Karpas-422 (cell line): ENCODE results near the gene CEP120. TPM values are rescaled to one million over a fixed set of nuclear protein-coding genes. Genes with fewer than 3 reads are reported as not detected.

Experiments used
- DNase-seq: peaks from one replicate; pipeline ENCODE4 v3.0.0-alpha.2; 2015
- H2AFZ ChIP-seq: fragments of 200-600 bp; sonication (generic); 2 replicates; pipeline ENCODE4 v1.6.1; 2014; ENCODE audit warnings: antibody characterized with exemption, low read length, mixed read lengths
- H3K27ac ChIP-seq: fragments of 200-600 bp; sonication (generic); 2 replicates; pipeline ENCODE4 v1.5.1; 2014; ENCODE audit warnings: mild to moderate bottlenecking, low read length, moderate library complexity
- H3K27me3 ChIP-seq: fragments of 200-600 bp; sonication (generic); 2 replicates; pipeline ENCODE4 v1.6.1; 2014; ENCODE audit warnings: low read length, mixed read lengths
- H3K36me3 ChIP-seq: fragments of 200-600 bp; sonication (generic); 2 replicates; pipeline ENCODE4 v1.6.1; 2014; ENCODE audit warnings: low read length, mixed read lengths; ENCODE audit not compliant: insufficient read depth
- H3K4me1 ChIP-seq: fragments of 200-600 bp; sonication (generic); 2 replicates; pipeline ENCODE4 v1.6.1; 2014; ENCODE audit warnings: mild to moderate bottlenecking, low read length, mixed read lengths
- H3K4me2 ChIP-seq: fragments of 200-600 bp; sonication (generic); 2 replicates; pipeline ENCODE4 v1.6.1; 2014; ENCODE audit warnings: low read length, low read depth, mild to moderate bottlenecking; ENCODE audit not compliant: poor library complexity, severe bottlenecking
- H3K4me3 ChIP-seq: fragments of 200-600 bp; sonication (generic); 2 replicates; pipeline ENCODE4 v1.5.1; 2014; ENCODE audit warnings: mild to moderate bottlenecking, antibody characterized with exemption, low read length, mixed read lengths
- H3K79me2 ChIP-seq: fragments of 200-600 bp; sonication (generic); 2 replicates; pipeline ENCODE4 v1.6.1; 2014; ENCODE audit warnings: mild to moderate bottlenecking, low read length, mixed read lengths
- H3K9ac ChIP-seq: fragments of 200-600 bp; sonication (generic); 2 replicates; pipeline ENCODE4 v1.6.0; 2014; ENCODE audit warnings: low read length
- H3K9me2 ChIP-seq: fragments of 200-600 bp; sonication (generic), shearing (Covaris generic); replicated peaks from 2 replicates; pipeline ENCODE4 v1.6.0; 2014; ENCODE audit warnings: mild to moderate bottlenecking, low read length, moderate library complexity; ENCODE audit not compliant: insufficient read depth
- H3K9me3 ChIP-seq: fragments of 300-700, 200-600 bp; sonication (generic); 2 replicates; pipeline ENCODE4 v1.6.1; 2014; ENCODE audit warnings: low read length, mixed read lengths
- H4K20me1 ChIP-seq: fragments of 200-600 bp; sonication (generic); 2 replicates; pipeline ENCODE4 v1.6.1; 2014; ENCODE audit warnings: mild to moderate bottlenecking, antibody characterized with exemption, low read length, low read depth; ENCODE audit not compliant: insufficient read depth
- total RNA-seq: library from RNA; depleted of rRNA; stranded (reverse); fragments of >200 nt; shearing (Covaris generic); gene quantifications from 2 replicates; pipeline ENCODE4 v1.2.3, GENCODE V29; 2014; ENCODE audit warnings: low replicate concordance

The CEP120 gene
- total RNA-seq, 1 experiment from 2014 or later, result 48.9 TPM

DNA sequence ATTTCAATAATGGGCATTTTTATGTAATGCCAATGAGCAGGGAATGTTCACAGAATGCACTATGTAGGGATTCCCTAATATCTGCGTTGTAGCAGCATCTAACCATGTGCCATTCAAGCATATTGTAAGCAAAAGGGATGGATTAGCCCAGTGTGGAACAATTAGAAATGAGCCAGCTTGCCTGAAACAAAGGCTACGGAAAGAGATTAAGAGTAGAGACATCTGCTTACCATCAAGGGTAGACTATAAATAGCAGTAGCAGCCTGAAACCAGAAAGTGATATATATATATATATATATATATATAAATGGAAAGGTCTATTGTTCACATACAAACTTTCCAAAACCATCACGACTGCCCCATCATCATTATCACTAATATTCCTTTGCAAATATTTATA, 31.9 kb upstream of the CEP120 start:
- H3K36me3 ChIP-seq, result no peaks in the 10 kb centered on the region
- no peak overlapping the region for H3K27ac ChIP-seq
- H3K9me3 ChIP-seq, result no peaks in the 10 kb centered on the region
- H4K20me1 ChIP-seq, result no peaks in the 10 kb centered on the region
- no peaks in the 10 kb centered on the region for H3K27me3 ChIP-seq
- H3K79me2 ChIP-seq, result no peaks in the 10 kb centered on the region
- no peak overlapping the region for H3K9ac ChIP-seq
- DNase-seq, result no peak
- H3K9me2 ChIP-seq, result no peaks in the 10 kb centered on the region
- H3K4me1 ChIP-seq, result peaks cover 21% of the 10 kb centered on the region
- no peak overlapping the region for H2AFZ ChIP-seq
- H3K4me2 ChIP-seq, result peak overlapping the region; percentile 64
- H3K4me3 ChIP-seq, result no peak overlapping the region

DNA sequence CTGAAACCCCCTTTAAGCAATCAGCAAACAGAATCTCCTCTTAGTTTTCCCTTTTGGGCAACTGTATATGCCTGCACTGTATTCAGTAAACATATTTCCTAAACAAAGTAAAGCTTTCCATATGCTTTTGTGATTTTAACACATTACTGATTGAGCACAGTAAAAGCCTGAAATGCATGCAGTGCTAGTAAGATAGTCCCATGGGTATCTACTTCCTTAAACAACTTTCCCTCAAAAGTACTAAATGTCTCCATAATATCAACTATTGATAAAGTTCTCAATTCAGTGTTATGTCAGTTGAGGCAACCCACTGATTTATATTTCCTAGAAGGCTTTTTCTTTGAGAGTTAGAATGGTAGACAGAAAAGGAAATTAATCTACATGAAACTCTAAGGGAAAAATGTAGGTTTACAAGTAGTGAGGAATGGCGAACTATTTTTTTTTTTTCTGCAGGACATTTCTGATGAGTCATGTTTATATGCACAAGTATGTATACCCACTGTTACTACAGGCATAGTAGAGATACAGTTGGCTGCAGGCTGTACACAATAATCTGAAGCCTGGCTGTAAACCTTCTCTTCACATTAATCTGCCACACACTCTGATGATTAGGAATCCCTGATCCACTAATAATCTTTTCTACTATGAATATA, 31.2 kb upstream of the CEP120 start:
- H3K27me3 ChIP-seq, result no peaks in the 10 kb centered on the region
- no peak for DNase-seq
- H3K9ac ChIP-seq, result no peak overlapping the region
- no peaks in the 10 kb centered on the region for H3K9me2 ChIP-seq
- H3K4me2 ChIP-seq, result no peak overlapping the region
- H3K4me3 ChIP-seq, result no peak overlapping the region
- H3K79me2 ChIP-seq, result no peaks in the 10 kb centered on the region
- H3K4me1 ChIP-seq, result peaks cover 21% of the 10 kb centered on the region
- H3K27ac ChIP-seq, result no peak overlapping the region
- H4K20me1 ChIP-seq, result no peaks in the 10 kb centered on the region
- no peak overlapping the region for H2AFZ ChIP-seq
- H3K36me3 ChIP-seq, result no peaks in the 10 kb centered on the region
- H3K9me3 ChIP-seq, result no peaks in the 10 kb centered on the region

DNA sequence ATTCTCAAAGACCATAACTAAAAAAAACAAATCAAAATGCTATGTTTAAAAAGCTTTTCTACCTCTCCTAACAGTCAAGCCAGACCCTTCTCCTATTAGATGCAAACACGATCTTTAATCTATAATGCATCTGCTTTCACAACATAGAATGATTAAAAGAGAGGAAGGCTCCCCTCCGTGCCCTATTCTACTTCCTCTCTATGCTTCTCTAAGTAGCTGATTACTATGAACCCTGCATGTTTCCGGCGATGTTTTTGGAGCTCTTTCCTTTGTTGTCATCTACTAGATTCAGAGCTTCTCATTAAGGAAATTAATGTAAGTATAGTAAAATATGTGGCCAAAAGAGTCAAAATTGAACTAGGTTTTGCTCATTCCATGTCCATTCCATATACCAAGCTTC, 29.2 kb upstream of the CEP120 start:
- no peaks in the 10 kb centered on the region for H3K27me3 ChIP-seq
- no peak overlapping the region for H2AFZ ChIP-seq
- no peak overlapping the region for H3K4me2 ChIP-seq
- H3K36me3 ChIP-seq, result no peaks in the 10 kb centered on the region
- H3K4me3 ChIP-seq, result no peak overlapping the region
- no peak overlapping the region for H3K9ac ChIP-seq
- H4K20me1 ChIP-seq, result no peaks in the 10 kb centered on the region
- H3K27ac ChIP-seq, result no peak overlapping the region
- H3K4me1 ChIP-seq, result peaks cover 21% of the 10 kb centered on the region
- H3K79me2 ChIP-seq, result no peaks in the 10 kb centered on the region
- DNase-seq, result peak; percentile 14
- no peaks in the 10 kb centered on the region for H3K9me3 ChIP-seq
- no peaks in the 10 kb centered on the region for H3K9me2 ChIP-seq

DNA sequence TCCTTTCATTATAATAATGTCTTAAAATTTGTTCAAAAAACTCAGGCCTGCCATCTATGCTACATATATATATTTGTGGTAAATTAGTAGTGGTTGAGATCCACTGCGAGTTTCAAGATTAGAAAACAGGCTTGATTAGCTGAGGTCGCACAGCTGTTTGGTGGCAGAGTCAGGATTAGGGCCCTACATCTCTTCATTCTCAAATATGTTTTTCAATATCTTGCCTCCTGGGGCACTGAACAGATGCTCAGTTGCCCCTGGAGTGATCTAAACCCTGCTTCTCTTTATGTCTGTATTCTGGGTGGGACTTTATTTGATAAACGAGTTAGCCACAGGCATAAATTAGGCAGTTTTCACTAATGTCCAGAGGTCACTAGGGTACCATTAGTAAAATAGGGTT, 27.8 kb upstream of the CEP120 start:
- Histone ChIP-seq H3K27me3 (no peaks in the 10 kb centered on the region), H3K9ac (no peak overlapping the region), H4K20me1 (no peaks in the 10 kb centered on the region), H3K9me3 (no peaks in the 10 kb centered on the region), H3K4me2 (no peak overlapping the region), H3K79me2 (no peaks in the 10 kb centered on the region), H2AFZ (no peak overlapping the region), H3K36me3 (no peaks in the 10 kb centered on the region), H3K27ac (no peak overlapping the region), H3K4me1 (peaks cover 18% of the 10 kb centered on the region), H3K4me3 (no peak overlapping the region), H3K9me2 (no peaks in the 10 kb centered on the region)
- DNase-seq, result no peak

DNA sequence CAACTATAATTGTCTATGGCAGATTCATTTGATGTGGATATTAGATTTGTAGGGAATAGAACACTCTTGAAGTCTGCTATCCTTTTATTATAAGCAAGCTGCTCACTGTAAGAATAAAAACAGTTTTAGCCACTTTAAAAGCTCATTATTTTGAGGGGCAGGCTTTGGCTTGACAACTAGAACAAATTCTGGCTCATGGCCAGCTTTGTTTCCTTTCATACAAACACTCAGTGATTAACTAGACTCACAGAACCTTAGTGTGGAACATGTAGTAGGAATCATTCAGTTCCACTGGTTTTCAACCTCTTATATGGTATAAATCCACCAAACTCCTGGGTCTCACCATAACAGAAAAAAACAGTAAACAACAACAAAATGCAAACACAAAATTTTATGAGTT, 27.4 kb upstream of the CEP120 start:
- Histone ChIP-seq H3K4me3 (no peak overlapping the region), H3K4me2 (no peak overlapping the region), H2AFZ (no peak overlapping the region), H3K27me3 (no peaks in the 10 kb centered on the region), H4K20me1 (no peaks in the 10 kb centered on the region), H3K27ac (no peak overlapping the region), H3K9me3 (no peaks in the 10 kb centered on the region), H3K9me2 (no peaks in the 10 kb centered on the region), H3K79me2 (no peaks in the 10 kb centered on the region), H3K4me1 (peaks cover 14% of the 10 kb centered on the region), H3K9ac (no peak overlapping the region), H3K36me3 (no peaks in the 10 kb centered on the region)
- no peak for DNase-seq

DNA sequence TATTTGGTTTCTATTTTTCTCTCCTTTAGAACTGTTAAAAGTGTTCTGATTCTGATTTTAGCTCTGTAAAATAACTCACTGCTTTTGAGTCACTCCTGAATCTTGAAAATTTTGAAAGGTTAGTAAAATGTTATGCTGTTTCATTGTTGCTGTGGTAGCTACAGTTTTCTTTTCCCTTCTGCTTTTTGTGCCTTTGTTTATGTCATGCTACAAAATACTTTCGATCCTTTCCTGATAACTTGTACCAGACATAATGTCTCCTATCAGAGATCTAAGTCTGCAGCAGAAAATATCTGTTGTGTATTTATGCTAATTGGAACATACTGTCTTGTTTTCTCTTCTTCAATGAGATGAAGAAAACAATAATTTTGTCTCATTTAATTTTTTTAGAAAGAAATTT, 26.9 kb upstream of the CEP120 start:
- H2AFZ ChIP-seq, result no peak overlapping the region
- H3K36me3 ChIP-seq, result no peaks in the 10 kb centered on the region
- H3K4me2 ChIP-seq, result no peak overlapping the region
- H3K9ac ChIP-seq, result no peak overlapping the region
- H3K4me3 ChIP-seq, result no peak overlapping the region
- no peaks in the 10 kb centered on the region for H3K27me3 ChIP-seq
- H3K79me2 ChIP-seq, result no peaks in the 10 kb centered on the region
- no peaks in the 10 kb centered on the region for H3K9me3 ChIP-seq
- DNase-seq, result peak; percentile 34
- H3K27ac ChIP-seq, result no peak overlapping the region
- H3K4me1 ChIP-seq, result peaks cover 10% of the 10 kb centered on the region
- no peaks in the 10 kb centered on the region for H3K9me2 ChIP-seq
- no peaks in the 10 kb centered on the region for H4K20me1 ChIP-seq

DNA sequence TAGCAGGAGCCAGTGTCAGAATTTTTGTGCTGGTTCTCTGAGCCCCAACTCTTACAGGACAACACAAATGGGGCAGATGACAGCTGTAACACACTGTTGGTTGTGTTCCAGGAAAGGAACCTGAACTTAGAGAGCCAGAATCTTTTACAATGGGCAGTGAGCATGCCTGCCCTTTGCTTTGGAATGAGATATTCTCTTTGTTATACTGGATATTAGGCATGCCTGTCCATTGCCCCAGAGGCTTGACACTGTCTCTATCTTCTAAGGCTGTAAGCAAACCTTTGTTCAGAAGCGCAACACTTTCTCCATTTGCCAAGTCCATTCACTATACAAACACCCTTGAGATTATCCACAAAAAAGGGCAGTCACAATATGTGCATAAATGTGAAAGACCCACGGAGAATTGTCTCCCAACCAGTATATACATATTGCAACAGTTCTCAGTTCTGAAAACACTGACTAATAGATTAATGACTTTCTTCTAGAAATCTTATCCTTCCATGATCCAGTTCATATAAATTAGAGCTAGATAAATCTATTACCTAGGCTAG, 26.3 kb upstream of the CEP120 start:
- H3K4me2 ChIP-seq, result no peak overlapping the region
- no peaks in the 10 kb centered on the region for H3K36me3 ChIP-seq
- no peak overlapping the region for H3K27ac ChIP-seq
- no peaks in the 10 kb centered on the region for H3K9me3 ChIP-seq
- H3K79me2 ChIP-seq, result no peaks in the 10 kb centered on the region
- H3K4me1 ChIP-seq, result peaks cover 4% of the 10 kb centered on the region; the same call in 1 of the 2 replicates
- no peaks in the 10 kb centered on the region for H3K27me3 ChIP-seq
- H2AFZ ChIP-seq, result no peak overlapping the region
- H3K9ac ChIP-seq, result no peak overlapping the region
- no peaks in the 10 kb centered on the region for H4K20me1 ChIP-seq
- peak; percentile 19 for DNase-seq
- H3K9me2 ChIP-seq, result no peaks in the 10 kb centered on the region
- no peak overlapping the region for H3K4me3 ChIP-seq

DNA sequence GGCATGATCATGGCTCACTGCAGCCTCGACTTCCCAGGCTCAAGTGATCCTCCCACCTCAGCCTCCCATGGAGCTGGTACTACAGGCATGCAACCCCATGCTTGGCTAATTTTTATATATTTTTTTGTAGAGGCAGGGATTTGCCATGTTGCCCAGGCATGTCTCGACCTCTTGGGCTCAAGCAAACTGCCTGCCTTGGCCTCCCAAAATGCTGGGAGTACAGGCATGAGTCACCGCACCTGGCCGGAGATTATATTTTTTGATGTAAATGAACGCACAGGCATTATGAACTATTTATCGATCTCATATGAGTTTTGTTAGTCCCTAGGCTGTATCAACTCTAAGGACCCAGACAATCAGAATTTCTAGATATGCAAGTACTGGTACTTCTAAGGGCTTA, 25.5 kb upstream of the CEP120 start:
- no peaks in the 10 kb centered on the region for H3K79me2 ChIP-seq
- H3K4me2 ChIP-seq, result no peak overlapping the region
- H3K9ac ChIP-seq, result no peak overlapping the region
- no peaks in the 10 kb centered on the region for H3K27me3 ChIP-seq
- no peak overlapping the region for H3K27ac ChIP-seq
- DNase-seq, result no peak
- H4K20me1 ChIP-seq, result no peaks in the 10 kb centered on the region
- no peaks in the 10 kb centered on the region for H3K9me3 ChIP-seq
- no peaks in the 10 kb centered on the region for H3K36me3 ChIP-seq
- no peaks in the 10 kb centered on the region for H3K9me2 ChIP-seq
- H2AFZ ChIP-seq, result no peak overlapping the region
- H3K4me1 ChIP-seq, result no peaks in the 10 kb centered on the region
- H3K4me3 ChIP-seq, result no peak overlapping the region
